GM19324 (cell line): ENCODE measurements around the gene ADAMTS14.

ENCODE experiments used
- ATAC-seq: cut with Tn5 transposase; IDR thresholded peaks from one replicate; pipeline ENCODE4 v1.9.1; 2021; ENCODE audit warnings: mild to moderate bottlenecking, moderate library complexity; ENCODE audit not compliant: unreplicated experiment, low FRiP score

Gene ADAMTS14

GRCh38 chr10:70778267-70778924 lies 106.1 kb downstream of the ADAMTS14 start:
- ATAC-seq, result no peak

- no peak for ATAC-seq
Observed at GRCh38 chr10:70779088-70779487, 106.8 kb downstream of the ADAMTS14 start.

- no peak for ATAC-seq
Observed at GRCh38 chr10:70779511-70780369, 107.4 kb downstream of the ADAMTS14 start.

GRCh38 chr10:70780370-70780760 lies 108.1 kb downstream of the ADAMTS14 start:
- ATAC-seq, result no peak

GRCh38 chr10:70780772-70781171 lies 108.5 kb downstream of the ADAMTS14 start:
- no peak for ATAC-seq

- no peak for ATAC-seq
Observed at GRCh38 chr10:70781461-70782051, 109.2 kb downstream of the ADAMTS14 start.

GRCh38 chr10:70782086-70782745 lies 109.9 kb downstream of the ADAMTS14 start:
- ATAC-seq, result no peak

GRCh38 chr10:70782746-70783680 lies 110.7 kb downstream of the ADAMTS14 start:
- no peak for ATAC-seq

GRCh38 chr10:70784016-70784415 lies 111.7 kb downstream of the ADAMTS14 start:
- ATAC-seq, result no peak

- no peak for ATAC-seq
Observed at GRCh38 chr10:70784471-70784870, 112.2 kb downstream of the ADAMTS14 start.

GRCh38 chr10:70785190-70785589 lies 112.9 kb downstream of the ADAMTS14 start, which contains the start of gene TBATA:
TSS of gene TBATA (minus strand) at chr10:70785377. CDS start at chr10:70783379, 1,998 bp downstream.
- no peak for ATAC-seq

- no peak for ATAC-seq
Observed at GRCh38 chr10:70786799-70787415, 114.6 kb downstream of the ADAMTS14 start.

GRCh38 chr10:70791386-70792039 lies 119.2 kb downstream of the ADAMTS14 start:
- no peak for ATAC-seq

- ATAC-seq, result no peak
Observed at GRCh38 chr10:70795613-70796012, 123.3 kb downstream of the ADAMTS14 start.

GRCh38 chr10:70797840-70798239 lies 125.5 kb downstream of the ADAMTS14 start:
- ATAC-seq, result no peak

- ATAC-seq, result no peak
Observed at GRCh38 chr10:70799124-70799523, 126.8 kb downstream of the ADAMTS14 start.

GRCh38 chr10:70801854-70802253 lies 129.5 kb downstream of the ADAMTS14 start:
- ATAC-seq, result no peak

GRCh38 chr10:70803775-70804420 lies 131.6 kb downstream of the ADAMTS14 start:
- ATAC-seq, result no peak
